IPS-18a (cell line): ENCODE data around the gene CDH4.

Experiments
- H3K27ac ChIP-seq: one replicate; pipeline ENCODE4 v1.5.1; 2013; ENCODE audit warnings: low read length
- H3K27me3 ChIP-seq: one replicate; pipeline ENCODE4 v1.6.1; 2013; ENCODE audit warnings: mild to moderate bottlenecking, low read length; ENCODE audit not compliant: control insufficient read depth, insufficient read depth
- H3K36me3 ChIP-seq: one replicate; pipeline ENCODE4 v1.6.1; 2013; ENCODE audit warnings: low read depth, low read length; ENCODE audit not compliant: control insufficient read depth
- H3K4me1 ChIP-seq: one replicate; pipeline ENCODE4 v1.6.1; 2013; ENCODE audit warnings: low read depth, low read length; ENCODE audit not compliant: control insufficient read depth
- H3K4me3 ChIP-seq: one replicate; pipeline ENCODE4 v1.5.1; 2013; ENCODE audit warnings: low read length
- H3K9ac ChIP-seq: one replicate; pipeline ENCODE4 v1.6.1; 2013; ENCODE audit warnings: mild to moderate bottlenecking, low read length, moderate library complexity
- H3K9me3 ChIP-seq: one replicate; pipeline ENCODE4 v1.6.1; 2013; ENCODE audit warnings: low read depth, low read length; ENCODE audit not compliant: control insufficient read depth

The CDH4 gene

GRCh38 chr20:61594198-61594597, 342.1 kb downstream of the CDH4 start:
- Histone ChIP-seq H3K27ac (no peak overlapping the region), H3K4me3 (no peak overlapping the region), H3K36me3 (no peaks in the 10 kb centered on the region), H3K4me1 (peaks cover 9% of the 10 kb centered on the region), H3K9me3 (peaks cover 5% of the 10 kb centered on the region), H3K9ac (no peak overlapping the region), H3K27me3 (no peaks in the 10 kb centered on the region)

- Histone ChIP-seq H3K4me3 (no peak overlapping the region), H3K9ac (no peak overlapping the region), H3K9me3 (peaks cover 5% of the 10 kb centered on the region), H3K4me1 (peaks cover 6% of the 10 kb centered on the region), H3K27ac (no peak overlapping the region), H3K27me3 (no peaks in the 10 kb centered on the region), H3K36me3 (no peaks in the 10 kb centered on the region)
Observed at GRCh38 chr20:61595216-61595615, 343.2 kb downstream of the CDH4 start.

- no peaks in the 10 kb centered on the region for H3K27me3 ChIP-seq
- H3K4me1 ChIP-seq: peaks cover 6% of the 10 kb centered on the region
- H3K36me3 ChIP-seq: no peaks in the 10 kb centered on the region
Observed at GRCh38 chr20:61596687-61597330, 344.7 kb downstream of the CDH4 start.

GRCh38 chr20:61597996-61598395, 345.9 kb downstream of the CDH4 start:
- H3K4me1 ChIP-seq: peaks cover 6% of the 10 kb centered on the region
- no peaks in the 10 kb centered on the region for H3K27me3 ChIP-seq
- H3K9me3 ChIP-seq: no peaks in the 10 kb centered on the region
- no peak overlapping the region for H3K4me3 ChIP-seq
- H3K9ac ChIP-seq: no peak overlapping the region
- no peaks in the 10 kb centered on the region for H3K36me3 ChIP-seq
- no peak overlapping the region for H3K27ac ChIP-seq

More at GRCh38 chr20:61596687-61597330, 344.7 kb downstream of the CDH4 start:
- no peak overlapping the region for H3K4me3 ChIP-seq
- H3K9ac ChIP-seq: no peak overlapping the region
- no peak overlapping the region for H3K27ac ChIP-seq
- H3K9me3 ChIP-seq: peaks cover 5% of the 10 kb centered on the region

- Histone ChIP-seq H3K27me3 (no peaks in the 10 kb centered on the region), H3K4me1 (peaks cover 6% of the 10 kb centered on the region), H3K9me3 (no peaks in the 10 kb centered on the region), H3K36me3 (no peaks in the 10 kb centered on the region), H3K4me3 (no peak overlapping the region), H3K9ac (no peak overlapping the region), H3K27ac (no peak overlapping the region)
Observed at GRCh38 chr20:61598586-61598985, 346.5 kb downstream of the CDH4 start.

- Histone ChIP-seq H3K9ac (no peak overlapping the region), H3K27ac (no peak overlapping the region), H3K9me3 (no peaks in the 10 kb centered on the region), H3K4me3 (no peak overlapping the region), H3K4me1 (peaks cover 6% of the 10 kb centered on the region), H3K36me3 (no peaks in the 10 kb centered on the region), H3K27me3 (no peaks in the 10 kb centered on the region)
Observed at GRCh38 chr20:61599061-61599531, 347.0 kb downstream of the CDH4 start.

GRCh38 chr20:61599541-61599992, 347.5 kb downstream of the CDH4 start:
- H3K9ac ChIP-seq: no peak overlapping the region
- H3K27ac ChIP-seq: no peak overlapping the region
- no peak overlapping the region for H3K4me3 ChIP-seq
- H3K4me1 ChIP-seq: peaks cover 6% of the 10 kb centered on the region
- no peaks in the 10 kb centered on the region for H3K36me3 ChIP-seq
- H3K27me3 ChIP-seq: no peaks in the 10 kb centered on the region
- no peaks in the 10 kb centered on the region for H3K9me3 ChIP-seq

GRCh38 chr20:61600016-61600415, 348.0 kb downstream of the CDH4 start:
- H3K4me1 ChIP-seq: peaks cover 6% of the 10 kb centered on the region
- H3K4me3 ChIP-seq: no peak overlapping the region
- H3K27me3 ChIP-seq: no peaks in the 10 kb centered on the region
- no peaks in the 10 kb centered on the region for H3K36me3 ChIP-seq
- no peak overlapping the region for H3K9ac ChIP-seq
- no peak overlapping the region for H3K27ac ChIP-seq
- H3K9me3 ChIP-seq: no peaks in the 10 kb centered on the region

GRCh38 chr20:61601361-61601760, 349.3 kb downstream of the CDH4 start:
- Histone ChIP-seq H3K9me3 (no peaks in the 10 kb centered on the region), H3K4me3 (no peak overlapping the region), H3K27me3 (no peaks in the 10 kb centered on the region)

GRCh38 chr20:61601853-61602252, 349.8 kb downstream of the CDH4 start:
- Histone ChIP-seq H3K4me3 (no peak overlapping the region), H3K9ac (no peak overlapping the region), H3K27ac (no peak overlapping the region), H3K27me3 (no peaks in the 10 kb centered on the region), H3K9me3 (no peaks in the 10 kb centered on the region), H3K4me1 (peaks cover 6% of the 10 kb centered on the region), H3K36me3 (no peaks in the 10 kb centered on the region)

More at GRCh38 chr20:61601361-61601760, 349.3 kb downstream of the CDH4 start:
- no peak overlapping the region for H3K9ac ChIP-seq
- no peaks in the 10 kb centered on the region for H3K36me3 ChIP-seq
- H3K27ac ChIP-seq: no peak overlapping the region
- H3K4me1 ChIP-seq: peaks cover 6% of the 10 kb centered on the region

- Histone ChIP-seq H3K27ac (no peak overlapping the region), H3K4me3 (no peak overlapping the region), H3K36me3 (no peaks in the 10 kb centered on the region), H3K27me3 (peaks cover 5% of the 10 kb centered on the region), H3K4me1 (no peaks in the 10 kb centered on the region), H3K9me3 (no peaks in the 10 kb centered on the region), H3K9ac (no peak overlapping the region)
Observed at GRCh38 chr20:61603715-61604114, 351.7 kb downstream of the CDH4 start.

- Histone ChIP-seq H3K4me3 (no peak overlapping the region), H3K36me3 (no peaks in the 10 kb centered on the region), H3K9ac (no peak overlapping the region), H3K27me3 (peaks cover 5% of the 10 kb centered on the region), H3K9me3 (no peaks in the 10 kb centered on the region), H3K4me1 (no peaks in the 10 kb centered on the region), H3K27ac (no peak overlapping the region)
Observed at GRCh38 chr20:61604549-61604948, 352.5 kb downstream of the CDH4 start.
